Subcutaneous abdominal adipose tissue (tissue), 5 donors: ENCODE results near the gene FBLIM1.

ENCODE experiments used
- H3K27ac ChIP-seq: one replicate; pipeline ENCODE4 v1.7.0; 2013; ENCODE audit warnings: low read depth, mild to moderate bottlenecking, inconsistent platforms, low read length, moderate library complexity
- H3K27me3 ChIP-seq, 5 donors: one replicate each; pipeline ENCODE4 v1.7.0; 2013; ENCODE audit warnings: low read length in 5 of 5, inconsistent platforms in 1 of 5; ENCODE audit not compliant: control insufficient read depth in 5 of 5, insufficient read depth in 4 of 5
- H3K36me3 ChIP-seq, 5 donors: one replicate each; pipeline ENCODE4 v1.7.0; 2013; ENCODE audit warnings: low read length in 5 of 5; ENCODE audit not compliant: control insufficient read depth in 5 of 5, insufficient read depth in 5 of 5
- H3K4me1 ChIP-seq, 5 donors: one replicate each; pipeline ENCODE4 v1.7.0; 2013; ENCODE audit warnings: low read length in 5 of 5, mild to moderate bottlenecking in 3 of 5, moderate library complexity in 1 of 5; ENCODE audit not compliant: control insufficient read depth in 5 of 5, insufficient read depth in 5 of 5
- H3K4me3 ChIP-seq, 5 donors: one replicate each; pipeline ENCODE4 v1.7.0; 2013; ENCODE audit warnings: low read length in 5 of 5, low read depth in 1 of 5
- H3K9ac ChIP-seq, 5 donors: one replicate each; pipeline ENCODE4 v1.7.0; 2013; ENCODE audit warnings: low read length in 5 of 5, mild to moderate bottlenecking in 4 of 5, moderate library complexity in 3 of 5
- H3K9me3 ChIP-seq, 5 donors: one replicate each; pipeline ENCODE4 v1.7.0; 2013; ENCODE audit warnings: low read length in 5 of 5; ENCODE audit not compliant: control insufficient read depth in 5 of 5
- donor health status: healthy.
- donor health status: healthy.
- donor health status: healthy.
- donor health status: healthy.
- donor health status: healthy.

The FBLIM1 gene, protein sequence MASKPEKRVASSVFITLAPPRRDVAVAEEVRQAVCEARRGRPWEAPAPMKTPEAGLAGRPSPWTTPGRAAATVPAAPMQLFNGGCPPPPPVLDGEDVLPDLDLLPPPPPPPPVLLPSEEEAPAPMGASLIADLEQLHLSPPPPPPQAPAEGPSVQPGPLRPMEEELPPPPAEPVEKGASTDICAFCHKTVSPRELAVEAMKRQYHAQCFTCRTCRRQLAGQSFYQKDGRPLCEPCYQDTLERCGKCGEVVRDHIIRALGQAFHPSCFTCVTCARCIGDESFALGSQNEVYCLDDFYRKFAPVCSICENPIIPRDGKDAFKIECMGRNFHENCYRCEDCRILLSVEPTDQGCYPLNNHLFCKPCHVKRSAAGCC

DNA sequence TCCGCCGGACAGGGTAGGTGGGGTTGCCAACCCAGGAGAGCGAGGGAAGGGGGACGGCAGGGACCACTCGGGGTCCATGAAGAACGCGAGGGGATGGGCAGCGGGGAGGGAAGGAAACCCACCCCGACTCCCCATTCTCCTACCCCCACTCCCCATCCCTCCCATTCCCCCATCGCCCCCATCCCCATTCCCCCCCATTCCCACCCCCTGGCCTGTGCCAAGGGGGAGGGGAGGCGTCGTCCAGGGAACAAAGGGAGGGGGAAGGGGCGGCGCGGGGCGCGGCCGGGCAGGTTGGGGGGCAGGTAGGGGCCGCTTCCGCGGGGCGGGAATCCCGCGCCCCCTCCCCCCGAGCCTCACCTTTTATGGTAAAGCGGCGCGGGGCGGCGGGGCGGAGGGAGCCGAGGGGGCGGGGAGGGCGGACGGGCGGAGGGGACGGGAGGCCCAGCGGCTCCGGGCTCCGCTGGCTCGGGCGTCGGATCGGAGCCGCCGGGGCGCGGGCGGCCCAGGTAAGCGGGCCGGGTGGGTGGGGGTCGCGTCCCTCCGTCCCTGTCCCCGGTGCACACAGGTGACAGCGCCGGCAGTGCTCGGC lies at the start of gene FBLIM1:
Gene FBLIM1, plus strand, starts transcription at position 453 of the 589 bp plus-strand sequence. CDS start 6,189 bp downstream, outside the sequence.
- Histone ChIP-seq H3K9ac (peak within 1 kb of the TSS in 4 of 5 donors; percentile 30 to 76 (median 56)), H3K4me1 (peaks cover 6 to 45% (median 29%) of the 10 kb centered on the region in 5 donors)

DNA sequence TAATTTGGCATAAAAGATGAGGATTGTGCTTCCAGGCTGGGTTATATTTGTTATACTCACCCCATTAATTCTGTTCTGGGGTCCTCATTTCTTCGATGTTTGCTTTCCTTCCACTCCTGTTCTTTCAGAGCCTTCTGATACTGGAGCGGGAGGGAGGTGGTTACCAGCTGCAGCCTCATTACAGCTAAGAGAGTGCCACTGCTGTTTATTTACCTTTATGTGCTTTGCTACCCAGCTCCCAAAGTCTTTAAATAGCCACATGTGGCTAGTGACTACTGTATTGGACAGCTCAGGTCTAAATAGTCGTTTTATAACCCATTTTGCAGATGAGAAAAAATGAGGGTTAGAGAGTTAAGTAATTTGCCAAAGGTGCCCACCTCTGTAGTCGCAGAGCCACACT lies 49.4 kb upstream of the FBLIM1 start:
- no peak overlapping the region for H3K27ac ChIP-seq
- no peak overlapping the region for H3K9ac ChIP-seq
- H3K9me3 ChIP-seq: no peaks in the 10 kb centered on the region
- H3K36me3 ChIP-seq: peaks cover 0 to 12% (median 9%) of the 10 kb centered on the region in 5 donors
- no peak overlapping the region for H3K4me3 ChIP-seq
- peaks cover 0 to 20% (median 13%) of the 10 kb centered on the region in 5 donors for H3K4me1 ChIP-seq
- H3K27me3 ChIP-seq: no peaks in the 10 kb centered on the region

More for the DNA sequence above, at the start of gene FBLIM1:
- Histone ChIP-seq H3K27ac (no peak within 1 kb of the TSS), H3K9me3 (no peaks in the 10 kb centered on the region), H3K27me3 (peaks cover 0 to 16% (median 8%) of the 10 kb centered on the region in 5 donors), H3K36me3 (no peaks in the 10 kb centered on the region), H3K4me3 (peak within 1 kb of the TSS in 4 of 5 donors; percentile 48 to 65 (median 58))

- Histone ChIP-seq H3K4me3 (no peak overlapping the region), H3K27ac (no peak overlapping the region), H3K4me1 (peaks cover 0 to 16% (median 13%) of the 10 kb centered on the region in 5 donors), H3K36me3 (peaks cover 0 to 17% (median 14%) of the 10 kb centered on the region in 5 donors), H3K27me3 (no peaks in the 10 kb centered on the region), H3K9ac (no peak overlapping the region), H3K9me3 (no peaks in the 10 kb centered on the region)
Observed at GRCh38 chr1:15712168-15712567, 46.4 kb upstream of the FBLIM1 start.

DNA sequence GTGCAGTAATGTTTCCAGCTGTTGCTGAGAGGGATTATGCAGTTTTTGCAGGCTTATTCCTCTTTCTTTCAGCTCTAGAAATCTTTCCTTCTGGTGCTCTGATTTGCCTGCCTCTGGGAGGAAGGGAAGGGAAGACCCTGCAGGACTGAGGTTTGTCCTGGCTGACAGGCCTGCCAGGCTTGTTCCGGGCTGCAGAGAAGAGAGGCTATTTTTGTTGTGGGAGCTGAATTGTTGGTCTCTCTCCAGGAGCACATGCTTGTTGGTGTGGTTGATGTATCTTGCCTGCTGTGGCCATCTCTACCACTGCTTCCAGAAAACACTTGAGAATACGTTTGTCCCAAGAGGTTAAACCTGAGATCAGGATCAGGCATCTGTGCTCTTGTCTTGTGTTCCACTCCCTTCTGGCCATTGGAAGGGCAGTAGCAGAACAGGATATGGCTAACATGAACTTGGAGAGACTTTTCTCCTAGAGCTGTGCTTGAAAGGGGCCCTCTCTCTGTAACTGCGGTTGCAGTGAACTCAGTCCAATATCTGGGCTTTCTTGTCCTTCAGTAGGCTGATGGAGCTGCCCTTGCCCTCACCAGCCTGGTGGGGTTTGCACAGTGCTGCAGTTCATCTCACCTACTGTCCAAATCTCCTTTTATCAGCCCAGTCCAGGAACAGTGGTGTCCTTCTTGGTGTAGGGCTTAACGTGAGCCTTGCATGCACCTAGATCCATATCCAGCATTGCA lies 44.0 kb upstream of the FBLIM1 start:
- Histone ChIP-seq H3K27ac (no peak overlapping the region), H3K27me3 (no peaks in the 10 kb centered on the region), H3K4me1 (peaks cover 0 to 18% (median 9%) of the 10 kb centered on the region in 5 donors), H3K36me3 (peaks cover 2 to 40% (median 33%) of the 10 kb centered on the region in 5 donors), H3K4me3 (peak overlapping the region in 1 of 5 donors; percentile 40), H3K9me3 (no peaks in the 10 kb centered on the region), H3K9ac (peak overlapping the region in 1 of 5 donors; percentile 56)

GRCh38 chr1:15717418-15718125 lies 41.0 kb upstream of the FBLIM1 start:
- Histone ChIP-seq H3K27me3 (no peaks in the 10 kb centered on the region), H3K9me3 (no peaks in the 10 kb centered on the region), H3K4me3 (no peak overlapping the region), H3K4me1 (peaks cover 0 to 23% (median 9%) of the 10 kb centered on the region in 5 donors), H3K27ac (no peak overlapping the region), H3K36me3 (peaks cover 2 to 66% (median 57%) of the 10 kb centered on the region in 5 donors), H3K9ac (no peak overlapping the region)

DNA sequence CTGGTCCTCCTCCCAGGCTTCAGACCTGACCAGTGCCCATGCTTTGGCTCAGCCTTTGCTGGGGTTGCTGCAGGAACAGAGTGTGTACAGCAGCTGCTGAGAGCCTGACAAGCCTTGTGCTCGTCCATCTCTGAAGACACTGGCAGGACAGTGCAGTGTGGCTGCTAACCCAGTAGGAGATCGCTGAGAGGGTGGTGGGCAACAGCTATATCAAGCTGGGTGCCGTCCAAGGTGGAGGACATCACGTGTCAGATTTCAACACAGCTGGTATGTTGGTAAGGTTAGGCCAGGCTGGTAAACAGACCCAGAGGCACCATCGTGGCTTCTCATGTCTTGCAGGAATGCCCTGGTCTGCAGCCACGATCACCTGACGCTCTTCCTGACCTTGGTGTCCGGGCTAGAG lies 40.4 kb upstream of the FBLIM1 start:
- H3K4me1 ChIP-seq: peaks cover 0 to 29% (median 15%) of the 10 kb centered on the region in 5 donors
- no peaks in the 10 kb centered on the region for H3K27me3 ChIP-seq
- no peak overlapping the region for H3K4me3 ChIP-seq
- no peak overlapping the region for H3K27ac ChIP-seq
- H3K9me3 ChIP-seq: no peaks in the 10 kb centered on the region
- peaks cover 2 to 72% (median 60%) of the 10 kb centered on the region in 5 donors for H3K36me3 ChIP-seq
- no peak overlapping the region for H3K9ac ChIP-seq

- Histone ChIP-seq H3K9me3 (no peaks in the 10 kb centered on the region), H3K9ac (no peak overlapping the region), H3K36me3 (peaks cover 2 to 82% (median 64%) of the 10 kb centered on the region in 5 donors), H3K4me3 (no peak overlapping the region), H3K4me1 (peaks cover 0 to 31% (median 16%) of the 10 kb centered on the region in 5 donors), H3K27ac (no peak overlapping the region), H3K27me3 (no peaks in the 10 kb centered on the region)
Observed at GRCh38 chr1:15719381-15720120, 39.0 kb upstream of the FBLIM1 start.

GRCh38 chr1:15720861-15721260 lies 37.7 kb upstream of the FBLIM1 start:
- Histone ChIP-seq H3K9me3 (no peaks in the 10 kb centered on the region), H3K4me1 (peaks cover 0 to 25% (median 11%) of the 10 kb centered on the region in 5 donors), H3K27me3 (no peaks in the 10 kb centered on the region), H3K9ac (no peak overlapping the region), H3K36me3 (peaks cover 2 to 94% (median 77%) of the 10 kb centered on the region in 5 donors), H3K4me3 (no peak overlapping the region), H3K27ac (no peak overlapping the region)

- Histone ChIP-seq H3K9me3 (no peaks in the 10 kb centered on the region), H3K9ac (peak overlapping the region in 2 of 5 donors; percentile 28 to 42), H3K4me1 (peaks cover 0 to 25% (median 11%) of the 10 kb centered on the region in 5 donors), H3K36me3 (peaks cover 2 to 94% (median 79%) of the 10 kb centered on the region in 5 donors), H3K27ac (peak overlapping the region; percentile 58), H3K4me3 (no peak overlapping the region), H3K27me3 (no peaks in the 10 kb centered on the region)
Observed at GRCh38 chr1:15722411-15722810, 36.2 kb upstream of the FBLIM1 start.
